ENCODE results near the gene ABCD2.

ABCD2 gene

GRCh38 chr12:39595928-39596327 lies 23.7 kb downstream of the ABCD2 start:
- no peak overlapping the region for H3K4me3 ChIP-seq (ENCODE audit: low read depth, low read length)
- no peak for DNase-seq
- in situ Hi-C loops (cut with HindIII; ENCODE audit: low pct_ligation_motif_present, low sequenced_read_pairs): no loop called here
- H3K27me3 ChIP-seq (replicated peaks): no peaks in the 10 kb centered on the region
- no peak overlapping the region for H3K27ac ChIP-seq
- no peaks in the 10 kb centered on the region for H3K36me3 ChIP-seq (replicated peaks)
- no peak for TF ChIP-seq CTCF (IDR thresholded peaks at IDR 0.05; ENCODE audit: low read depth, low read length, missing control alignments)

GRCh38 chr12:39592295-39592694 lies 27.3 kb downstream of the ABCD2 start:
- no peak overlapping the region for H3K27ac ChIP-seq
- no peaks in the 10 kb centered on the region for H3K36me3 ChIP-seq (replicated peaks)
- in situ Hi-C loops (cut with HindIII; ENCODE audit: low pct_ligation_motif_present, low sequenced_read_pairs): no loop called here
- DNase-seq: no peak
- TF ChIP-seq CTCF (IDR thresholded peaks at IDR 0.05; ENCODE audit: low read depth, low read length, missing control alignments): no peak
- no peaks in the 10 kb centered on the region for H3K27me3 ChIP-seq (replicated peaks)
- no peak overlapping the region for H3K4me3 ChIP-seq (ENCODE audit: low read depth, low read length)

- TF ChIP-seq CTCF (IDR thresholded peaks at IDR 0.05; ENCODE audit: low read depth, low read length, missing control alignments): no peak
- H3K27me3 ChIP-seq (replicated peaks): no peaks in the 10 kb centered on the region
- no peak for DNase-seq
- H3K4me3 ChIP-seq (ENCODE audit: low read depth, low read length): no peak overlapping the region
- H3K27ac ChIP-seq: no peak overlapping the region
- H3K36me3 ChIP-seq (replicated peaks): no peaks in the 10 kb centered on the region
- in situ Hi-C loops (cut with HindIII; ENCODE audit: low pct_ligation_motif_present, low sequenced_read_pairs): no loop called here
These were observed 31.3 kb downstream of the ABCD2 start for GRCh38 chr12:39588348-39588747.

- Histone ChIP-seq H3K27ac (no peak overlapping the region), H3K36me3 (replicated peaks) (no peaks in the 10 kb centered on the region), H3K4me3 (ENCODE audit: low read depth, low read length) (no peak overlapping the region), H3K27me3 (replicated peaks) (no peaks in the 10 kb centered on the region)
- DNase-seq: peak; percentile 16
- peak; percentile 61 for TF ChIP-seq CTCF (IDR thresholded peaks at IDR 0.05; ENCODE audit: low read depth, low read length, missing control alignments)
- in situ Hi-C loops (cut with HindIII; ENCODE audit: low pct_ligation_motif_present, low sequenced_read_pairs): no loop called here
These were observed 32.4 kb downstream of the ABCD2 start for GRCh38 chr12:39587225-39587624.

- DNase-seq: no peak
- Histone ChIP-seq H3K27ac (no peak overlapping the region), H3K4me3 (ENCODE audit: low read depth, low read length) (no peak overlapping the region), H3K27me3 (replicated peaks) (no peaks in the 10 kb centered on the region), H3K36me3 (replicated peaks) (no peaks in the 10 kb centered on the region)
- in situ Hi-C loops (cut with HindIII; ENCODE audit: low pct_ligation_motif_present, low sequenced_read_pairs): no loop called here
- TF ChIP-seq CTCF (IDR thresholded peaks at IDR 0.05; ENCODE audit: low read depth, low read length, missing control alignments): no peak
These were observed 32.8 kb downstream of the ABCD2 start for GRCh38 chr12:39586816-39587215.

- no peak for TF ChIP-seq CTCF (IDR thresholded peaks at IDR 0.05; ENCODE audit: low read depth, low read length, missing control alignments)
- no peaks in the 10 kb centered on the region for H3K36me3 ChIP-seq (replicated peaks)
- H3K27me3 ChIP-seq (replicated peaks): no peaks in the 10 kb centered on the region
- H3K27ac ChIP-seq: no peak overlapping the region
- no peak for DNase-seq
- in situ Hi-C loops (cut with HindIII; ENCODE audit: low pct_ligation_motif_present, low sequenced_read_pairs): no loop called here
- no peak overlapping the region for H3K4me3 ChIP-seq (ENCODE audit: low read depth, low read length)
These were observed 38.0 kb downstream of the ABCD2 start for GRCh38 chr12:39581592-39581991.
